Erythroblast (primary cell): ENCODE measurements around the gene FANK1.
A peak's percentile ranks its signal among the peaks of the same experiment; 100 is the strongest.
"Not testable (repeated sequence)": the region's sequence is repeated elsewhere in the genome, so short reads cannot be mapped to it uniquely, and the experiment has no call there.

Experiments used
- DNase-seq, 2 experiments: peaks; one replicate each; lab custom pipeline; 2025; lab: John Stamatoyannopoulos, UW
- GATA1 ChIP-seq: IDR thresholded peaks from 2 replicates; pipeline ENCODE4 v1.6.1; 2011; ENCODE audit warnings: low read depth, mild to moderate bottlenecking, control low read depth, low read length, moderate library complexity
- POLR2A ChIP-seq: IDR thresholded peaks from 2 replicates; pipeline ENCODE4 v1.6.1; 2011; ENCODE audit warnings: mild to moderate bottlenecking, low read length

The FANK1 gene

DNA sequence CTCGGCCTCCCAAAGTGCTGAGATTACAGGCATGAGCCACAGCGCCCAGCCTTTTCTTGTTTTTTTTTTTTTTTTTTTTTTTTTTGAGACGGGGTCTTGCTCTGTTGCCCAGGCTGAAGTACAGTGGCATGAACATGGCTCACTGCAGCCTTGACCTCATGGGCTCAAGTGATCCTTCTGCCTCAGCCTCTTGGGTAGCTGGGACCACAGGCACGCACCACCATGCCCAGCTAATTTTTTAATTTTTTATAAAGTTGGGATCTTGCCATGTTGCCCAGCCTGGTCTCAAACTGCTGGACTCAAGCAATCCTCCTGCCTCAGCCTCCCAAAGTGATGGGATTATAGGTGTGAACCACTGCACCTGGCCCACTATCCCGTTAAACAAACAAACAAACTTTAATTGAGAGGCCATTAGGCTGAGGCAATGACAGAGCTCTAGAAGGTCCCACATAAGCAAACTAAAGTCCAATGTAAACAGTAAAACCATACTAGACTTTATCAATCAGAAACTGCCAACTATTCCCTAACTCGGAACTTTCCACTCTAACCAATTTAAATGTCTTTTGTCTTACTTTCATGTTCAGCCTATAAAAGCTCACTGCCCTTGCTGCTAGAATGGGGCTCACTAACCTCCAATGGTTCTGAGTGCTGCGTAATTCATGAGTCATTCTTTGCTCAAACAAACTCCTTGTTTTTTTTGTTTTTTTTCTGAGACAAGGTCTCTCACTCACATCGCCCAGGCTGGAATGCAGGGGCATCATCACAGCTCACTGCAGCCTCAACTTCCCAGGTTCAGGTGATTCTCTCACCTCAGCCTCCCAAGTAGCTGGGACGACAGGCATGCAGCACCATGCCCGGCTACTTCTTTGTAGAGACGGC lies 17.2 kb upstream of the FANK1 start:
- no peak for TF ChIP-seq GATA1
- TF ChIP-seq POLR2A, result no peak
- DNase-seq, result no peak

GRCh38 chr10:125880719-125881118 lies 15.6 kb upstream of the FANK1 start:
- no peak for DNase-seq

DNA sequence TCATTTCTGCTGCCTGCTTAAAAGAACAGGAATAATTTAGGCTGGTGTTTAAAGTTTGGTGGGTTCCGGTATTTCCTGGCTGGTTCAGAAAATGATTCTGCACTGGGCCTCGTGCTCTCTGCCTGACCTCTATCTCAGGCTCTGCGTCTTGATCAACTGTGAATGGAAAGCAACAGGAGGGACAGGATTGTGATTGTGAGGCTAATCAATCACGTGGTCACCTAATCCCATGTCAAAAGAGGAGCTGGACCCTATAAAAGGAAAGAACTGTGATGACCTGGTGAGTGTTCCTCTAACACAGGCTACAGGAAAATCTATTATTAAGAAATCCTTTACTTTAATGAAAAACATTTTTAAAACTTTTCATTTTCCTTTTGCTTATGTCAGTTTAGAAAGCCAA lies 15.2 kb upstream of the FANK1 start, which contains the start of gene DHX32:
DHX32 (minus strand) TSS at position 101 of the 400 bp plus-strand sequence. CDS start 468 bp downstream, outside the sequence.
- TF ChIP-seq POLR2A (no peak), GATA1 (no peak)
- no peak for DNase-seq

More at GRCh38 chr10:125880719-125881118, 15.6 kb upstream of the FANK1 start:
- TF ChIP-seq GATA1, result no peak
- TF ChIP-seq POLR2A, result no peak

DNA sequence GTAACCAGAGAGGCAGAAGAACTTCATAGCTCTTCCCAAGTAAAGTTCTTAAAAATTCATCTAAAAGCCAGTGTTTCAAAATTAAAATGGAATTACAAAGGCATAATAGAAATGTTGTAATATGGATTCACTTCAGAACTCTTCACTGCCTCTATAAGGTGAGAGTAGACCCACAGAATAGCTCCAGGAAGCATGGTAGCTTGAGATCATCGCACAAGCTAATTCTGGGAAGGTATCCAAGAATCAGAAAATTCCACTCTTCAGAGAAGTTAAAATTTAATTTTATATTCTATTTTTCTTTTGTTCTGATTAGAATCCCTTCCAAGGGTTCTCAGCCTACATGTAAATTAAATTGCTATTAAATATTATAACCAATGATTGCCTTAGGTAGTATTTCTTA lies 13.8 kb upstream of the FANK1 start:
- no peak for TF ChIP-seq GATA1
- TF ChIP-seq POLR2A, result no peak
- DNase-seq, result no peak

GRCh38 chr10:125883211-125883610 lies 13.2 kb upstream of the FANK1 start:
- no peak for TF ChIP-seq GATA1
- TF ChIP-seq POLR2A, result no peak
- no peak for DNase-seq

GRCh38 chr10:125886914-125887512 lies 9.4 kb upstream of the FANK1 start:
- TF ChIP-seq POLR2A (no peak), GATA1 (no peak)
- DNase-seq, result no peak

GRCh38 chr10:125889441-125889840 lies 6.9 kb upstream of the FANK1 start:
- DNase-seq, result not testable (repeated sequence)

GRCh38 chr10:125892402-125892801 lies 4.0 kb upstream of the FANK1 start:
- DNase-seq, result not testable (repeated sequence)

DNA sequence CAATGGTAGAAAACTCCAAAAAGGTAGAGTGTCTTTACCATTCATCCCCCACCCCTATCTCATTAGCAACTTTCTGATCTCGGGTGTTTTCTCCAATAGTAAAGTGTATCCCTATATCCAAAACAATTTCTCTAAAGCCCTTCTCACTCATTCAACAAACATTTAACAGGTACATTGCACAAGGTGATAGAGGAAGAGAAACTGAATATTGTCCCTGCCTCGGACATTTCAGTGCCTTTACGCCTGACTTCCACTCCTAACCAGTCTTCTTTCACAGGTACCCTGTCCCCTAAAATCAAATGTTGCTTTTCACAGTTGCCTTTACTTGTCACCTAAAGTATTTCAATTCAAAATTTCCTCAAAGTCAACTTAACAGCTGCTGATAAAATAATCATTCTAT lies 2.2 kb upstream of the FANK1 start:
- not testable (repeated sequence) for DNase-seq

GRCh38 chr10:125895130-125896087 lies 955 bp upstream of the FANK1 start:
- peak; percentile 72 to 78 for DNase-seq

DNA sequence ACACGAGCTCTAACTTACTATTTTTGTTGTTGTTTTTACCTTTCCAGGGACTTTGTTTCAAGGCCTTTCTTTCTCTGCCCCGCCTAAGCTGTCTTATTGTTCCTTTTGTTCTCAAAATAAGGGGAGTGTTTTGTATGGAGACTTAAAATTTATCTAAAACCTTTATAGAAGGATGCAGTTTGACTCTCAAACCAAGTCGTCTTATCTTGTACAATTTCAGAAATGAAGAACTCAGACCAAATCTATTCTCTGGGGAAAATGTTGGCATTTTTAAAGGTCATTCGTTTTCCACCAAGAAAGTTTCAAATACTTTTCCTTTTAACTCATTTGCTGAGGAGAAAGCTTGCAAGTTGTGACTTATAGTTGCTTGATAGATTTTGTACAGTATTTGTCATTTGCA lies 953 bp downstream of the FANK1 start:
- DNase-seq, result not testable (repeated sequence)

GRCh38 chr10:125900963-125901362 lies 4.6 kb downstream of the FANK1 start:
- DNase-seq, result peak in 1 of 2 experiments; percentile 40

DNA sequence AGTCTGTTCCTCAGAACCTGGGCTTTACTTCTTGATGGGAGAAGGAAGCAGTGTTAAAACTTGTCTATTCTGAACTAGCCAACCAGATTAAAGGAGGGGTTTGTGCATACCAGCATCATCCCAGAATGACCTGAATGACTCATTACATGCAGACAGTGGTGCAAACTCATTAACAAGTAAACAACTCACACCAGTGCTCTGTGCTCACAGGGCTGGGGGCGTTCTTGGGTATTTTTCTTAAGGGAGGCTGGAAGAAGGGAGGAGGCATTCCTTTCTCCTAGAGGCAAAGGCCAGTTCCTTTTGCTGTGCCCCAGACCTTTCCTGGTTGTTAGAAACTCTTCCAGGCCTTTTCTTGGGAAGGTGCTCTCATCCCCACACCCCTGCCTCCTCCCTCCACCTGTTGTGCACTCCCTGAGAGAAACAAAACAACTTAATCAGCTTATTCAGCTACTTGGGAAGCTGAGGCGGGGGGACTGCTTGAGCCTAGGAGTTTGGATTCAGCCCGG lies 6.8 kb downstream of the FANK1 start:
- peak; percentile 65 to 82 for DNase-seq

- DNase-seq, result peak; percentile 47
These were observed 9.0 kb downstream of the FANK1 start for GRCh38 chr10:125905069-125905994.

DNA sequence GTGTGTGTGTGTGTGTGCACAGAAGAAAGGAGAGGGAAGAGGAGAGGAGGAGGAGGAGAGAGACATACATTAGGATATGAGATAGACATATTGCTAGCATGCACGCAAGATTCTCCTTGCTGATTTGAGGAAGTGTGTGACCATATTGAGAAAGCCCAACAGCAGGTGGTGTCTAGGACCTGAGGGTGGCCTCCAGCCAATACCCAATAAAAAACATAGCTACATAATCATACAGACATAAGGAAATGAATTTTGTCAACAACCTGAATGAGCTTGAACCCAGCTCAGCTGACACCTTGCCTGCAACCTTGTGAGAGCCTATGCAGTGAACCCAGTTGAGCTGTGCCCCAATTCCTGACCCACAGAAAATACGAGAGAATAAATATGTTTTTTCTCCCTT lies 11.2 kb downstream of the FANK1 start:
- DNase-seq, result not testable (repeated sequence)

DNA sequence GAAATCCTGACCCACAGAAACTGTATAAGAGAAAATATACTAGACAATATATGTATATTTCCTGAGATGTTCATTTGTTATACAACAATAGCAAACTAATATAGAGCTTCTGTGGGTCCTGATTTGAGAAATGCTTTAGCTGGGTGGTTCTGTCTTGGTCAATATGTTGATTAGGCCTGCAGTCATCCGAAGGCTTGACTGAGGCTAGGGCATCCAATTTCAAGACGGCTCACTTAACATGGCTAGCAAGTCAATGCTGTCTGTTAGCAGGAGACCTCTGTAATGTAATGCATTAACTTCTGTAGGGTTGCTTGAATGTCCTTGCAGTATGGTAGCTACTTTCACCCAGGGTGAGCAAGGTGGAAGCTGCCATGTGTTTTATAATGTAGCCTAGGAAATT lies 12.4 kb downstream of the FANK1 start:
- DNase-seq, result not testable (repeated sequence)

DNA sequence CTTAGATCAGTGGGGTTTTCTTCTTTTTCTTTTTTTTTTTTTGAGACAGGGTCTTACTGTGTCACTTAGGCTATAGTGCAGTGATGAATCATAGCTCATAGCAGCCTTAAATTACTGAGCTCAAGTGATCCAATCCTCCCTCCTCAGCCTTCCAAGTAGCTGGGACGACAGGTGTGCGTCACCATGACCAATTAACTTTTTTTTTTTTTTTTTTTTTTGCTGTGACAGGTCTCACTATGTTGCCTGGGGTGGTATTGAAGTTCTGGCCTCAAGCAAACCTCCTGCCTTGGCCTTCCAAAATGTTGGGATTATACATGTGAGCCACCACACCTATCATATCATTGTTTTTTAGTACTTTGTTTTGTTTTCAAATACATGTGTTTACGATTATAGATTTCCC lies 13.1 kb downstream of the FANK1 start:
- not testable (repeated sequence) for DNase-seq
